GM19397 (cell line): ENCODE data around the gene KLK3.
A peak's percentile ranks its signal among the peaks of the same experiment; 100 is the strongest.

Experiments
- ATAC-seq: cut with Tn5 transposase; IDR thresholded peaks from one replicate; pipeline ENCODE4 v1.9.1; 2021; ENCODE audit warnings: mild to moderate bottlenecking, moderate library complexity; ENCODE audit not compliant: unreplicated experiment

Gene KLK3

GRCh38 chr19:50830266-50831025 lies 24.3 kb upstream of the KLK3 start:
- no peak for ATAC-seq

- ATAC-seq, result no peak
Measured at GRCh38 chr19:50831026-50831396, 23.7 kb upstream of the KLK3 start.

GRCh38 chr19:50832666-50833065 lies 22.0 kb upstream of the KLK3 start:
- no peak for ATAC-seq

- ATAC-seq, result no peak
Measured at GRCh38 chr19:50833117-50833801, 21.5 kb upstream of the KLK3 start, which contains the start of gene KLK15. KLK15 (minus strand) TSS chr19:50833574; CDS start chr19:50831492, 2,082 bp downstream.

- no peak for ATAC-seq
Measured at GRCh38 chr19:50833802-50834167, 20.9 kb upstream of the KLK3 start.

DNA sequence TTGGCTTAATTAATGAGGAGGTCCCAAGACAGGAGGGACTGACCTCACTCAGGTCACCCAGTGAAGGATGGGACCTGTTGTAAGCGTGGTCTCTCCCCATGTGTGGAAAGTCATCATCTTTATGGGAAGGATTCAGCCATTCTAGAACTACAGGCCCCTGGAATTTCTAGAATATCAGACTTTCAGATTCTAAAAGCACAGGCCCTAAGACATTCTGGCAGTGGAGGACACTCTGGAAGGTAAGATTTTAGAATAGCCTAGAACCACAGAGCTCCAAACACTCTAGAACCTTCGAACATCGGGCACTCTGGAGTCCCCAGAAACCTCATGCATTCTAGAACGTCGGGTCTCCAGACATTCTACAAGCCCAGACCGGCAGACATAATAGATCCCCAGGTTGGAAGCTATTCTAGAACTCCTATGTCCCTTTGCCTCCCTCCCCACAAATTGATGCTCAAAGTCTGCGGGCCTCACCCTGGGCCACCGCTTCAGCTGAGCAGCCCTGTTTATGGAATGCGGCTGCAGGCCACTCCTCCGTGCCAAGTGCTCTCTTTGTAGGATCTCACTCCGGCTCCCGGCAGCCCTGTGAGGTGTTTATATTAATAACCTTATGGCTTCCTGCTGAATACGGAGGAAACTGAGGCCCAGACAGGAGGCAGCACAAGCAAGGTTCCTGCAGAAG lies 19.5 kb upstream of the KLK3 start:
- ATAC-seq, result no peak

DNA sequence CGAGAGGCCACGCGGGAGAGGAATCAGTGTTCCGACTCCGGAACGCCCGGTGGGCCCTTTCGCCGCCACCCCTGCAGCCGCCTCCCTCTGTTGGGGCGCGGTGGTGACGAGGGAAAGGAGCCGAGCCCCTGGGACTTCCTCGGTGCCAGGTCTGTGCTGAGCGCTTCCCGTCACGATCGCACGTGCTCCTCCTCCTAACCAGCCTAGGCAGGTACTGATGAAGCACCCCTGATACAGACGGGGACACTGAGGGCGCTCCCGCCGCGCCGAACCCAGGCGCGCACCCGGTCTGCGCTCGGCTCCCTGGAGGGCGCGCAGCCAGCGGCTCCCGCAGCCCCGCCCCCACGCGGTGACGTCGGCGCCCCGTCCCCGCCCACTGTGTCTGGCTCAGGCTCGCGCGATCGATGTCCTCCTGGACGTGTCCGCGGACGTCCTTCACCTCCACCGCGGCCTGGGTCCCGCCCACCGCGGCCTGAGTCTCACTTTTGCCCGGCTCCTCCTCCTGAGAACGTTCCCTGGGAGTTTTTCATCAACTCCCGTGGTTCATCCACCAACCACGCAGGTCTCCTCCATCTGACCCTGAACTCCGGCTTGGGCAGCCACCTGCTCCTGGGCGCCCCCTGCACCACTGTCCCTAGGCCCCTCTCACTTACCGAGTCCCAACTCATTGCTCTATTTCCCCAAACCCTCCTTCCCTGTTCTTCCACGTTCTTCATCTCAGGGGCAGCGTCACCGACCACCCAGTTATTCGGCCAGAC lies 18.8 kb upstream of the KLK3 start:
- ATAC-seq, result peak; percentile 80

DNA sequence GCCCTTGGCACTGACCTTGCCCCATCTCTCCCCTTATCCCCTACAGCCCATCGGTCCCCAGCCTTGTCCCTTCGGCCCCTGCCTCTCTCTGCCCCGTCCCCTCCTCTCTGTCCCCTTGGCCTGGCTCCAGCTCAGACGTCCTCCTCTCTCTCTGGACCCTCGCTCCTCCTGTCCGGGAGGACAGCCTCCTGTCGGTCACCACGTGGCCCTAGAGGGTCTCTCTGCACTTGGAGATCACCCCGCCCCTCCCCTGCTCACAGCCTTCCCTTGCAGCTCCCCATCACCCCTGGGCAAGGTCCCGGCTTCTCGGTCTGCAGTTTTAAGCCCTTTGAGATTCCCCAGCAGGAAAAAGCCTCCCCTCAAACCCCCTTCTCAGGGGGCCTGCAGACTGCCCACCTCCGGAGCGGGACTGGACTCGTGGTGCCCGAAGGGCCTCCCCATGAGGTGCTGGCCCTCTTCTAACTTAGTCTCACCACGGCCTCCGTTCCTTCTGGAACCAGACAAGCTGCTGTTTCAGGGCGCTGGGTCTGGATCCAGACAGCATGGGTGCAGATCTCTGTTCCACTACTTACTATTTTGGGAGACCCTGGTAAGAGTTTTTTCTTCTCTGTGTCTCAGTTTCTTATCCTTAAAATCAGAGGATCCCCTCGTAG lies 18.0 kb upstream of the KLK3 start:
- ATAC-seq, result no peak

GRCh38 chr19:50837300-50837699 lies 17.4 kb upstream of the KLK3 start:
- ATAC-seq, result no peak

DNA sequence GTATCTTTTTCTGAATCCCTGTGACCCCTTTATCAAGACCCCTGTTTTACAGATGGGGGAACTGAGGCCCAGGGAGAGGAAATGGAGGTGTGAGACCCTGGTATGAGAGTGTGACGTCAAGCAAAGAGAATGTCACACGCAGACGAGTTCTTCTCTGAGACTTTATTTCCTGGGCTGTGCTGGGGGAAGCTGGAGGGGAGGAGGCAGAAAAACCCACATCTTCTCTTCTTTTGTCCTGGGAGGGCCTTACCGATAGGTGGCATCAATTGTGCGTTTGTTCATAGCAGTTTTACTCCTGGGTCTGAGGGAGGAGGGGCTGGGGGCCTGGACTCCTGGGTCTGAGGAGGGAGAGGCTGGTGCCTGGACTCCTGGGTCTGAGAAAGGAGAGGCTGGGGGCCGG lies 16.5 kb upstream of the KLK3 start:
- ATAC-seq, result no peak

- no peak for ATAC-seq
Measured at GRCh38 chr19:50839712-50840655, 14.7 kb upstream of the KLK3 start.

DNA sequence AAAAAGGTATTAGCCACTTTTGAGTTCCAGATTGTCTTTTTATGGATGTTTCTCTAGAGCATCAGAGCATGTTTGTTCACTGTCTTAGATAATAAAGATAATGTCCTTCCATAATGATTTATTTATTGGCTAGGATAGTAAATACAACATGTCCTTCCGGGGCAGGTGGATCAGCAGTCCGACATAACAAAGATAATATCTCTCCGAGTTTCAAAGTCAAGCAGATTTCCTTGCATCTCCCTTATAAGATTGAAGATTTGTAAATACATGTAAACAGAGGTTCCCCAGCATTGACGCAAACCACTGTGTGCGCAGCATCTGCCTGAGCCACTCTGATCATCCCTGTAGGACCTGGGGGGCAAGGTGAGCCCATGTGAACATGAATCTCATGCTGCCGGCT lies 12.6 kb upstream of the KLK3 start:
- ATAC-seq, result no peak

GRCh38 chr19:50843205-50843604 lies 11.5 kb upstream of the KLK3 start:
- ATAC-seq, result no peak

DNA sequence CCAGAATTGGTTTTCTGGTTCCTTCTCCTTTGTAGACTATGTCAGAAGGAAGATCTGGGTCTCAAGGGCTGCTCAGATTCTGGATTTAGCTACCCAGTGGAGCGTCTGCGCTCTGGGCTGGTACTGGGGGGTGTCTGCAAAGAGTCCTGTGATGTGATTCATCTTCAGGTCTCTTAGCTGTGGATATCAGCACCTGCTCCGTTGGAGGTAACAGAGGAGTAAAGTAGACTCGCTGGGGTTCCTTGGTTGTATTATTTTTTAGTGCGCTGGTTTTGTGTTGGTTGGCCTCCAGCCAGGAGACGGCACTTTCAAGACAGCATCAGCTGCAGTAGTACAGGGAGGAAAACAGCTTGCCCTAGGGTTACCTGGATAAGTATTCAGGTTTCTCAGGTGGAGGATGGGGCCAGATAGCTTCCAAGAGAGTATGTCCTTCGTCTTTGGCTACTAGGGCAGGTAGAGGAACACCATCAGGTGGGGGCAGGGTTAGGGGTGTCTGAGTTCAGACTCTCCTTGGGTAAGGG lies 11.0 kb upstream of the KLK3 start:
- ATAC-seq, result no peak

DNA sequence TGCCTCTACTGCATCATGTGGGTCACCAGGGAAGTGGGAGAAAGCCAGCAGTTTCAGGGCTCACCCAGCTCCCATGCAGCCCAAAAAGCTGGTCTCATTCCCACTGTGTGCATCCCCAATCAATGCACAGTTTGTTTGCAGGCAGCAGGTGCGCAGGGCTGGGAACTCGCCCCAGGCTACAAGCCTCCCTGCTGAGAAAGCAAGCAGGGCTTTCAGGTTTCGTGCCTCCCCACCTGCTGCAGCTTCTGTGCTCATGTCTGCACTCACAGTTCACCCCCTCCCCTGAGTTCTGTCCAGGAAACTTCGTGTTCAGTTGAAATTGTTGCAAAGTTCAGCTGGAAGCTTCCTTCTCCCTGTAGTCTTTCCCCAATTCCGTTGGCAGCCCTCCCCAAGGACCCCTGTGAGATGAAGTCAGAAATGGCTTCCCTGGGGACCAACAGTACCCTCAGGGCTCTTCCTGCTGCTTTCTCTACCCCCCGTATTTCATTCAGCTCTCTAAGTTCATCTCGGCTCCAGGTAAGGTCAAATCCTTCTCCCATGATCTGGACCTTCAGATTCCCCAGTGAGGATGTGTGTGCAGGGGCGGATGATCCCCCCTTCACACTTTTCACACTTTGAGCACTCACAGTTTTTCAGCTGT lies 10.3 kb upstream of the KLK3 start:
- no peak for ATAC-seq

- no peak for ATAC-seq
Measured at GRCh38 chr19:50850738-50851137, 4.0 kb upstream of the KLK3 start.

DNA sequence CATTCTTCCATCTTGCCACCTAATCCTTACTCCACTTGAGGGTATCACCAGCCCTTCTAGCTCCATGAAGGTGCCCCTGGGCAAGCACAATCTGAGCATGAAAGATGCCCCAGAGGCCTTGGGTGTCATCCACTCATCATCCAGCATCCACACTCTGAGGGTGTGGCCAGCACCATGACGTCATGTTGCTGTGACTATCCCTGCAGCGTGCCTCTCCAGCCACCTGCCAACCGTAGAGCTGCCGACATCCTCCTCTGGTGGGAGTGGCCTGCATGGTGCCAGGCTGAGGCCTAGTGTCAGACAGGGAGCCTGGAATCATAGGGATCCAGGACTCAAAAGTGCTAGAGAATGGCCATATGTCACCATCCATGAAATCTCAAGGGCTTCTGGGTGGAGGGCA lies 3.1 kb upstream of the KLK3 start:
- no peak for ATAC-seq

DNA sequence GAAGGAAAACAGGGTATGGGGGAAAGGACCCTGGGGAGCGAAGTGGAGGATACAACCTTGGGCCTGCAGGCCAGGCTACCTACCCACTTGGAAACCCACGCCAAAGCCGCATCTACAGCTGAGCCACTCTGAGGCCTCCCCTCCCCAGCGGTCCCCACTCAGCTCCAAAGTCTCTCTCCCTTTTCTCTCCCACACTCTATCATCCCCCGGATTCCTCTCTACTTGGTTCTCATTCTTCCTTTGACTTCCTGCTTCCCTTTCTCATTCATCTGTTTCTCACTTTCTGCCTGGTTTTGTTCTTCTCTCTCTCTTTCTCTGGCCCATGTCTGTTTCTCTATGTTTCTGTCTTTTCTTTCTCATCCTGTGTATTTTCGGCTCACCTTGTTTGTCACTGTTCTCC lies 2.7 kb downstream of the KLK3 start:
- ATAC-seq, result no peak

DNA sequence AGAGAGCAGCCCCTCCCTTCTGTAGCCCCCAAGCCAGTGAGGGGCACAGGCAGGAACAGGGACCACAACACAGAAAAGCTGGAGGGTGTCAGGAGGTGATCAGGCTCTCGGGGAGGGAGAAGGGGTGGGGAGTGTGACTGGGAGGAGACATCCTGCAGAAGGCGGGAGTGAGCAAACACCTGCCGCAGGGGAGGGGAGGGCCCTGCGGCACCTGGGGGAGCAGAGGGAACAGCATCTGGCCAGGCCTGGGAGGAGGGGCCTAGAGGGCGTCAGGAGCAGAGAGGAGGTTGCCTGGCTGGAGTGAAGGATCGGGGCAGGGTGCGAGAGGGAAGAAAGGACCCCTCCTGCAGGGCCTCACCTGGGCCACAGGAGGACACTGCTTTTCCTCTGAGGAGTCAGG lies 4.2 kb downstream of the KLK3 start:
- no peak for ATAC-seq
